A549 (cell line): Measurements from ENCODE around the gene SLC25A26.

Experiments
- CHD4 ChIP-seq: fragments of 200-600 bp; sonication (generic); IDR thresholded peaks from 2 replicates; pipeline ENCODE4 v1.6.1; 2016; ENCODE audit warnings: antibody characterized with exemption, mild to moderate bottlenecking, borderline replicate concordance
- CTCF ChIP-seq: fragments of >200 bp; sonication (Bioruptor Twin); formaldehyde crosslinking; IDR thresholded peaks from 3 replicates; pipeline ENCODE4 v1.5.1; 2016
- FOSL2 ChIP-seq, 2 experiments: fragments of 450-650 bp in 1 of 2; fragments of >200 bp in 1 of 2; sonication (Bioruptor Twin) in 1 of 2; formaldehyde crosslinking; IDR thresholded peaks; 2 replicates each; pipeline versions ENCODE4 v1.5.0 to v1.6.1; 2016 to 2020; ENCODE audit warnings: mild to moderate bottlenecking in 1 of 2, moderate library complexity in 1 of 2
- KDM1A ChIP-seq: fragments of 200-600 bp; sonication (generic); IDR thresholded peaks from 2 replicates; pipeline ENCODE4 v1.6.1; 2016; ENCODE audit warnings: low read depth, mild to moderate bottlenecking
- MAX ChIP-seq: IDR thresholded peaks from 2 replicates; pipeline ENCODE4 v1.6.1; 2012
- MYC ChIP-seq: IDR thresholded peaks from 2 replicates; pipeline ENCODE4 v1.6.1; 2012; ENCODE audit warnings: mild to moderate bottlenecking, inconsistent platforms, low read length, improper control_type of control experiment, borderline replicate concordance
- PHF8 ChIP-seq: fragments of 200-600 bp; sonication (generic); IDR thresholded peaks from 2 replicates; pipeline ENCODE4 v1.6.1; 2016; ENCODE audit warnings: low read depth, mild to moderate bottlenecking, antibody characterized with exemption, moderate library complexity, borderline replicate concordance
- POLR2A ChIP-seq: IDR thresholded peaks from 2 replicates; pipeline ENCODE4 v1.6.1; 2012; ENCODE audit warnings: mild to moderate bottlenecking, low read length
- RAD21 ChIP-seq, 2 experiments: fragments of >200 bp in 1 of 2; sonication (Bioruptor Twin) in 1 of 2; formaldehyde crosslinking in 1 of 2; IDR thresholded peaks in 1 of 2; conservative IDR thresholded peaks in 1 of 2; 2 replicates in 1 of 2; 3 replicates in 1 of 2; pipeline ENCODE4 v1.6.1; 2012 to 2018; ENCODE audit warnings: inconsistent platforms in 1 of 2
- REST ChIP-seq: fragments of 200-600 bp; sonication (generic); IDR thresholded peaks from 2 replicates; pipeline ENCODE4 v1.6.1; 2016; ENCODE audit warnings: antibody characterized with exemption, mild to moderate bottlenecking, moderate library complexity
- USF2 ChIP-seq: fragments of 450-650 bp; IDR thresholded peaks from 2 replicates; pipeline ENCODE4 v1.6.1; 2014; ENCODE audit warnings: antibody characterized with exemption
- ZFP36 ChIP-seq: fragments of 450-650 bp; IDR thresholded peaks from 2 replicates; pipeline ENCODE4 v1.6.1; 2014; ENCODE audit warnings: borderline replicate concordance; ENCODE audit not compliant: partially characterized antibody

- TF ChIP-seq POLR2A, result no peak
- no peak for TF ChIP-seq USF2
- no peak for TF ChIP-seq MYC
- TF ChIP-seq ZFP36, result no peak
- TF ChIP-seq FOSL2 (IDR thresholded peaks at IDR 0.05), result no peak
- no peak for TF ChIP-seq FOSL2 (CRISPR knock-in tag; IDR thresholded peaks at IDR 0.05)
- TF ChIP-seq CTCF, result no peak
- TF ChIP-seq KDM1A, result no peak
- no peak for TF ChIP-seq CHD4
- TF ChIP-seq MAX, result no peak
- TF ChIP-seq PHF8, result no peak
- no peak for TF ChIP-seq REST
- no peak for TF ChIP-seq RAD21 (conservative IDR thresholded peaks at IDR 0.05 in 1 of 2, IDR thresholded peaks at IDR 0.05 in 1 of 2)
Observed at GRCh38 chr3:66297260-66297873, 76.6 kb downstream of the SLC25A26 start.
